T follicular helper cell (primary cell): ENCODE measurements around the gene PTPN2.
"Not testable (repeated sequence)": the region's sequence is repeated elsewhere in the genome, so short reads cannot be mapped to it uniquely, and the experiment has no call there.

Source experiments
- DNase-seq: peaks from one replicate; pipeline ENCODE4 v3.0.0-alpha.2; 2020; ENCODE audit warnings: low read depth
- total RNA-seq, 2 experiments: gene quantifications; one replicate each; lab custom pipeline; 2026; lab: John Stamatoyannopoulos, UW

The PTPN2 gene
- 79.2 to 108 reads per million in 2 experiments for total RNA-seq

DNA sequence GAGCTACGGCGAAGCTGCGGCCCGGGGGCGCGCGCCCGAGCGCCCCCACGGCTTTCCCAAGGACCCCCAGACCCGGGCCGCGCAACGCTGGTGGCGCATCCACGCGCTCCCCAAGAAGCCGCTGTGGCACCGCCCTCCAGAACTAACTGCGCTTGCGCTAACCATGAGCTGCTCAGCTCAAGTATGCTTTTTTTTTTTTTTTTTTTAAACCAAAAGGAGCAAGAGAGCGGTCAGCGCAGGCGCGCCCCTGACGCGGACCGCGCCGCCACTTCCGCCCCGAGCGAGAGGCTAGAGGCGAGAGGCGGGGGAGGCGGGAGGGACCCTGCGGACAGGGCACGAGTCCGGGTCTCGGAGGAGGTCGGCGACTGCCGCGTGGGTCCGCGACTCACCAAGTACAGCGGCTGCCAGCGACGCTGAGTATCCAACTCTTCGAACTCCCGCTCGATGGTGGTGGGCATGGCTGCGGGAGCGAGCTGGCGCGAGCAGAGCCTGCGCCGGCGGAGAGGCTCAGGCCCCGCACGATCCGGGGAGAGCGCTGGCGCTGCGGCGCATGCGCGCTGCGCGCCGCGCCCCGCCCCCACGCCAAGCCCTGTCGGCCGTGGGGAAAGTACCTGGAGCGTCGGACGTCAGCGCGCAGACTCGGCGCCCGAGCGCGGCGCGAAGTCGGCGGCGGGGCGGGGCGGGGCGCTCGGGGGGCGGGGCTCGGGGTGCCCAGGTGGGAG lies at the start of gene PTPN2:
TSS of gene PTPN2 (minus strand) at position 554 of the 722 bp plus-strand sequence. CDS start at position 458, 96 bp downstream.
- peak; percentile 86 for DNase-seq

DNA sequence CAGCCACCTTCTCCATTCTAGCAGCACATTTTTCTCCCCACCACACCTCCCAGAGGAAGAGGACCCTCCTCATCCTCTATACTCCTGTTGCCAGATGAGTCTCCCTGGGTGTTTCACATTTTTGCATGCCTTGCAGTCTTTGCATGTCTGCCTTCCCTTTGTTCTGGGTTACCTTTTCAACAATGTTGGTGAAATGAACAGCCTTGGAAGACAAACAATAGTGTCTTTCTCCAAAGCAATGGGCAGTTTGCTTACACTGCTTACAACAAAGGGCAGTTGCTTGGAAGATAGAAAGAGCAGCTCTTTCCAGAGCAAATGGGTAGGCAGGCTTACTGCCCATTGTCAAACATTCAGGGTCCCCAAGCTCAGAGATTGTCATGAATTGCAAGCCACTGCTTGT lies 49.3 kb upstream of the PTPN2 start:
- no peak for DNase-seq

DNA sequence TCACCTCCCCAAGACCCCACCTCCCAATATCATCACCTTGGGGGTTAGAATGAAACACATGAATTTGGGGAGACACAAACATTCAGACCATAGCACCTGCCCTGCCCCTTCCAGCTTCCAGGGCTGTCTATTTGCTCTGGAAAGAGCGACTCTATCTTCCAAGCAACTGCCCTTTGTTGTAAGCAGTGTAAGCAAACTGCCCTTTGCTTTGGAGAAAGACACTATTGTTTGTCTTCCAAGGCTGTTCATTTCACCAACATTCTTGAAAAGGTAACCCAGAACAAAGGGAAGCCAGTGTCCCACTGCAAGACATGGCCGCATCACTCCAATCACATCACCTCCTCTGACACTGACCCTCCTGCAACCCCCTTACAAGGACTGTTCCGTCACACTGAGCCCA lies 46.9 kb upstream of the PTPN2 start:
- DNase-seq = no peak

DNA sequence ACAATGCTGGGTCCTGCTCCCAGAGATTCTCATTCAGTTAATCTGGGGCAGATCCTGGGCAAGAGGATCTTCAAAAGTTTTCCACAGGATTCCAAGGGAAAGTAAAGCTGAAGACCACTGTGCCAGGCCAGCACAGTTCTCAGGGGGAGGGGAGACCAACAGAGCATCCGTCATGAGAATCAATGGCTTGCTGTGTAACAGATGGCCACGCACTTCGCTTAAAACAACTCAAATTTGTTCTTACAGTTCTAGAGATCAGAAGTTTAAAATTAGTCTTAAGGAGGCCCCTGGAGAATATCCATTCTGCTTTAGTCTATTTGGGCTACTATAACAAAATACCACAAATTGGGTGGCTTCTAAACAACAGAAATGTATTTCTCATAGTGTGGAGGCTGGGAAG lies 46.3 kb upstream of the PTPN2 start:
- DNase-seq = no peak

DNA sequence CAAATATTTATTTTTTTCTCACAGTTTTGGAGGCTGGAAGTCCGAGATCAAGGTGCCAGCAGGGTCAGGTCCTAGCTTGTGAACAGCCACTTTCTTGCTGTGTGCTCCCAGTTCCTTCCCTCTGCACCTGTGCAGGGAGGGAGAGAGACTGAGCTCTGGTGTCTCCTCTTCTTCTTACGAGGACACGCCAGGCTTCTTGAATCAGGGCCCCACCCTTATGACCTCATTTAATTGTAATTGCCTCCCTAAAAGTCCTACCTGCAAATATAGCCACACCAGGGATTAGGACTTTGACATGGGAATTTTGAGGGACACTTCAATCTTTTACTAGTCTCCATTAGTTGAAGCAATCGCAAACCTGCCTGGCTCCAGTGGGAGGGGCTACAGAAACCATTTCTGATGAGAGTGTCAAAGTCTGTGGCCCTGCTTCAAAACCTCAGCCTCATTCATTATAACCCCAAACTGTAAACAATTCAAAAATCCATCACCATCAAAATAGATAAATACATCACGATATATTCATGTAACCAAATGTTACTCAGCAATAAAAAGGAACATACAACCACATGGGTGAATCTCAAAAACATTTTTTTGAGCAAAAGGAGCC lies 45.5 kb upstream of the PTPN2 start:
- DNase-seq = no peak

DNA sequence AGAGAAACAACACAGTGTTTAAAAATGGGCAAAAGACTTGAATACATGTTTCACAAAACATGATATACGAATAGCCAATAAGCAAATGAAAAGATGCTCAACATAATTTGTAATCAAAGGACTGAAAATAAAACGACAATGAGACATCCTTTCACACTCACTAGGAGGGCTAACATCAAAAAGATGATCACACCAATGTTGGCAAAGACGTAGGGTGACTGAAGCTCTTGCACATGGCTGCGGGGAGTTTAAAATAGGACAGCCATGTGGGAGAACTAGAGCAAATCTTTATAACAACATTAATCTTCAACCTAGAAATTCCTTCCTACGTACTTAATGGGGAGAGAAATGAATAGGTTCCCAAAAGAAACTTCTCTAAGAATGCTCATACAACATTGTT lies 44.6 kb upstream of the PTPN2 start:
- no peak for DNase-seq

DNA sequence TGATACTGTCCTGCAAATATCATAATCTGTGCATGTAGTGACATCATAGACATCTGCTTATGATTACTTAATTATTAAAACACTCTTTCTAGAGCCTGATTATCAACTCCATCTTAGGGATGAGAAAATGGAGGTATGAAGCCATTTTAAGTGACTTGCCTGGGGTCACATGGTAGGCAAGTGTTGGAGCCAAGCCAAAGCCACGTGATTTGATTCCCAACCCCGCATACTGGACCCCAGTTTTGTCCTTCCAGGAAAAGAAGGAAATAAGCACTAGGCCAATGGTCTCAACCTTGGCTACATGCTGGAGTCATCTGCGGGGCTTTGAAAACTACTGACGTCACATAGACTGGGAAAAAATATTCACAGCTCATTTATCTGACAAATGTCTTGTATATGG lies 44.2 kb upstream of the PTPN2 start:
- DNase-seq = no peak

DNA sequence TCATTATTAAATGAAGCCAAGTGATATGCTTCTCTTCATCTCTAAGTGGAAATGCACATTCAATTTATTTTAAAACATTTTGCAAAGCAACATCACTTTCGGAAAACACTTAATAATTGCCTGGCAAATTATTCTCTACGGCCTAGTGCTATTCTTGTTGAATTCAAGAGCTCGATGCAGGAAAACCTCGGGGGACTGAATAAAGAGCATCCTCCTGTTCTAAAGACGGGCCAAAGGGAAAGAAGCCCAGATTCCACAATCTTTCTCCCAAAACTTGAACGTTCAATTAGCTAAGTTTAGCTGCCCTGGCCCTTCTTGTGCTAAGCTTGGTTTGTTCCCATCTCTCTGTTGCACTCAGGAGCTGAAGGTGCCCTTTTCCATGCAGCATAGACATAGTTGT lies 40.6 kb upstream of the PTPN2 start:
- DNase-seq = no peak

DNA sequence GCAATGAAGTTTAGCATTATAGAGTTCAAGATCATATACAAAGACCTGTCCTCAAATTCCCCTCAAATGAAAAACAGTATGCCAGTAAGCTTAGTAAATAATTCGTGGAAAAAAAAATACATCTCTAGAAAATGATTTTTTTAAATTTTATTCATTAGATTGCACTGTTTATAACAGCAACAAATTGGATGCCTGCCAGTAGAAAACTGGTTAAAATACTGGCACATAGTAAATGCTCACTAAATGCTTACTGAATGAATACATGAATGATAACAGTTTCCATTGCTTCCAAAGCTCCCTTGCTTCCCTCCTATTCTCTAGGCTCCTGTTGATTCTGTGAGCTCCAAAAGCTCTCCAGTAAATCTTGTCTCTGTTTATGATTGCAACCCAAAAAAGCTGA lies 38.2 kb upstream of the PTPN2 start:
- DNase-seq = no peak

DNA sequence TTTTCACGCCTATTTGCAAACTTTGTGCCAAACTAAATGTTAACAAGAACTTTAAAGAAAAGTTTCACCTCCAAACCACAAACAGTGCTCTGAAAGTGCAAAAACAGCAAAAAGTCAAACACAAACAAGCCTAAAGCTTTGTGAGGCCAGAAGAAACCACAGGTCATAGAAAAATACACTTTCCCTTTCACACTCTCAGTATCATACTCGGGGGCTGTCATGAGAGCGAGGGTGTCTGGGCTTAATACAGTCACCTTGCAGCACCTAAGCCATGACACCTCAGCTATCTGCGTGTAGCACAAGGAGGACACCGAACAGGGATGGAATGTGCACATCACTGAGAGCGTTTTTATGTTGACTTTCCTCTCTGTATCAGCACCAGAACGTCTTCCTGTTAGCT lies 37.1 kb upstream of the PTPN2 start:
- DNase-seq = no peak

DNA sequence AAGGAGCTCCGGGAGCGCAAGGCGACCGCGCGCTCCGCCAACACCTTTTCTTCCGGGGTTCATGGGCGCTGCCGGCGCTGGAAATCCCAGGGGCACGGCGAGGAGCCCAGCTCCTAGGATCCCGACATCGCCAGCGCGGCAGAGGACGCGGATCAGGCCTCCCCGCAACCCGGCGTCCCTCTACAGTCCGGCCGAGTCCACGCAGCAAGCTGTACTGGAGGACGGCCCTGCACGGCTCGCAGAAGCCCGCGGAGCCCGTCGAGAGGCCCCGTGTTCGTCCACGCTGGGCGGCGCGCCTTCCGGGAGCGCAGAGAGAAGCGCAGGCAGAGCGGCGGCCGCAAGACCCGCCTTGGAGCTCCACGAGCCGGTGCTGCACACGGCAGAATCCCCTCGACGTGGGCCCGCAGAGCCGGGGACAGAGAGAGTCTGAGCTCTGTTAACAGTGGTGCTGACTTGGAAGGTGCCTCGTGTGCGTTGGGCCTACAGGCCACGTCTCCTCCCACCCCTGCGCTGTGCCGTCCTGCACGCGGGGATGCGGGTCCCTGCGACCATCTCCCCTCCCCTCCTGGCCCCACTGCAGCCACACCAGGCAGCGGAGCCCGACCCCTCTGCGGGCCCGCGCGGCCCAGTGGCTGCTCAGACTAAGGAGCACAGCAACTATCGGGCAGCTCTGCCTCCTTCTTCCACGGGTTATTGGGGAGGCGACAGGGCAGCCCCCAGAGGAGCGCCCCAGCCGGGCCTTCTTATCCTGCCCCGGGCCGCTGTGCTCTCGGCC lies 28.1 kb upstream of the PTPN2 start:
- no peak for DNase-seq

DNA sequence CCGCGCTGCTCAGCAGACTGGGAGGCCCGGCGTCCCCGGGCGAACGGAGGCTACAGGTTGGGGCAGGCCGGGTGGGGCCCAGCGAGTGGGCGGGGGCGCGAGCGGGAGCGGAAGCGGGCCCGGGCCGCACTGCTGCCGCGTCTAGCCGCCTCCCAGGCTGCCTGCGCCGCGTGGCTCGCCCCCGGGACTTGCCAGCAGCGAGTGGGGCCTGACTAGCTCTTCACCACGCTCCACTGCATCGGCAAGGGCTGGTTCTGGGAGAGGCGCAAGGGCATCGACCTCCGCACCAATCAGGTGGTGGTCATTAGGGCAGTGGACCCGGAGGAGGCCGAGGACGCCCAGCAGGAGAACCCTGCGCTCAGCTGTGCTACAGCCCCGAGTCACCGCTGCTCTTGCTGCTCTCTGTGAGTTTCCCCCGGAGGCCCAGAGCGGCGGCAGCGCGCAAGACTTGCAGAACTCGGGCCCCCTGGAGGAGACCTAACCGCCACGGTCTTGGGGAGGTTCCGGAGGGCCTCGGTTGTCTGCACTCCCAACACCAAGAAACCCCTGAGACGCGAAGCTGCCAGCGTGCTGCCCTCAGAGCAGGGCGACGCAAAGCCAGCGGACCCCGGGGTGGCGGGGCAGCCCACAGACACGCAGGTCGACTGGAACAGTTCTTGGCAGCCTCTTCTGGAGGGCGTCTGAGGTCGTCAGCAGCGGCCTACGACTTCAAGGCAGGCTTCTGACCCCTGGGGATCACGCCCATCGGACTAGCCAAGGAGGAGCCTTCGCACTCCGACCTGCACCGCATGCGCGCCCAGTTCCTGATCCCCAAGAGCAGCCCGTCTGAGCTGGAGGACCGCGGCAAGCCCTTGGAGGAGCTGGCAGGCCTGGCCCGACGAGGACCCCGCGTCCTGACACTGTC lies 27.2 kb upstream of the PTPN2 start:
- DNase-seq = peak; percentile 22

DNA sequence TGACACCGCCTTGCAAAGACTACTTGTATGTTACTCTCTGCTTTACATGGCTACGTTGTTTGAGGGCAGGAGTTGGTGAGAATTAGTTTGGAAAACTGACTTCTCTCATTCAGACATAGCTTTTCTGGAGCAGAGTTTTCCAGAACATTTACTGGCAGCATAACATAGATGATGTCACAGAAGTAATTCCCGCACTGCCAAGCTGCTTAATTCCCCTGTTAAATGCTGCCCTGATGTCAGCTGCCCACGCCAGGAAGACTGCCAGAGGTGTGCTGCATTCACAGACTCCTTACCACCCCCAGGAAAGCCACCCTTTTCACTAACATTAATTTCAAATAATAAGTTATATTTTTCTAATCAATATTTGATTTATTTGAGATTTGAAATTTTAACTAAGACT lies 24.7 kb upstream of the PTPN2 start:
- no peak for DNase-seq

DNA sequence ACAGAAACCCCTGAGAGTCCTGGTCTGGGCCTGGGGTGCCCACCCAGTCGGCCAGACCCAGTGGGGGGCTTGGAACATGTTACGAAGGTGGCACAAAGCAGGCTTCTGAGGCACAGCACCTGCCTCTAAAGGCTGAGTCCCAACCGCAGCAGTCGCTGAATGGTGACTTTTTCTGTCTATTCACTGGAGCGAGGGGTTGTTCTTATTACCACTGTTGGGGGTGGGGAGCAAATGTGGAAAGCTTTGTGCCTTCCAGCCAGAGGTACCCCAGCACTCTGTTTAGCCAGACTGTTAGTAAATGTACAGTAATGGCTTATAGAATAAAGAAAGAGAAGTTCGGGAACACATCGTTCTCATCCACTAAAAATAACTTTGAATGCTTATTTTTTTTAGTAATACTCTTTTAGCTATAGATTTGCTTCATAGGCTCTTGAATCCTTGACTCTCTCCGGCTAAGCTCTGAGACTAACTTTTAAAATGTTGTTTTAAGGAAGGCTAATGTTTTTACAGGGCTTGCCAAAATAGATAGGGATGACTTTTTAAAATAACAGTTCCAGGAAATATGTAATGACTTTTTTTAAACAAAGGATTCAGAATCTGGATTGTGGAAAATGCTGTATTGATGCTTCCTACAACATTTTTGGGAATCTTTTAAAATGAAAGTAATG lies 23.4 kb upstream of the PTPN2 start:
- DNase-seq = no peak

DNA sequence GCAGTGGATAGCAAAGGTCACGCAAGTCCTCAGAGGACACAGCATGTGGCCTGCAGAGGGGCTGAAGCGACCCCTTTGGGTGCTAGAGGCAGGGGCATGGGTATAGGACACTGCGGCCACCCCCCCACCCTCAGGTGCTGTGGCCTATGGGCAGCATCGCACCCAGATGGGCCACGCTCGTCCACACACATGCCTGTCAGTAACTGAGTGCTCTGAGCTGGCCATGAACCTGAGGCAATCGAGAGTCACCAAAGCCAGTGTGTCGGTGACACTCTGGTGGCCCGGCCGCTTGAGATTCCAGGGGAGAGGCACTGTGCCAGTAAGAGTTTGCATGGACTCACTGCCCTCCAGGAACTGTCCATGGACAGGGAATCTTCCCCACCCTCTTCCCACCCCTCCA lies 22.7 kb upstream of the PTPN2 start:
- no peak for DNase-seq

DNA sequence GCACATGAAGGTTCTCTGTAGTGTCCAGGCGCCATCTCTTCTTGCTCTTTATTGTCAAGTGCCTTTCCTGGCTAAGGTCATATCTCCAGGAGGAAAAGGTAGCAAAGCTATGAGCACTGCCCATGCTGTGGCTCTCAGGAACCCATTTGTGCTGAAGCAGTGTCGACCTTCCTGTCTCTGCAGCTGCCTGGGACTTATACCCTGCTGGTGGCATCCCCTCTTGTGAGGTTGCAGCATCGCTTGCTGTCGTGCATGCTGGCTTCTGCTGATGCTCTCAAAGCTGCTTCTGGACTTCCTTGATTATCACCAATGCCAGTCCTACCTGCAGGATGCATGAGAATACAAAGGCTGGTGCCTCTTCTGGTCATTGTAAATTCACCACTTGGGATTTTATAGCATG lies 22.1 kb upstream of the PTPN2 start:
- DNase-seq = no peak

DNA sequence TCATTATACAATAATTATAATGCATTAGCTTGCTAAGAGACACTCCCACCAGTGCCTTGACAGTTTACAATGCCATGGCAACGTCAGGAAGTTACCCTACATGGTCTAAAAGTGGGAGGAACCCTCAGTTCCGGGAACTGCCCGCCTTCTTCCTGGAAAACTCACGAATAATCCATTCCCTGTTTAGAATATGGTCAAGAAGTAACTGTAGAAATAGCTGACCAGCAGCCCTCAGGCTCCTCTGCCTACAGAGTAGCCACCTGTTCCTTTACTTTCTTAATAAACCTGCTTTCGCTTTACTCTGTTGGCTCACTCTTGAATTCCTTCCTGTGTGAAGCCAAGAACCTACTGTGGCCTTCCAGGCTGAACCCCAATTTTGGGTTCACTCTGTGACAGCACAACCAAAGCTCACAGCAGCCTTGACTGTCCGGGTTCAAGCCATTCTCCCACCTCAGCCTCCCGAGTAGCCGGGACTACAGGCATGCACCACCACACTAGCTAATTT lies 20.0 kb upstream of the PTPN2 start:
- no peak for DNase-seq

DNA sequence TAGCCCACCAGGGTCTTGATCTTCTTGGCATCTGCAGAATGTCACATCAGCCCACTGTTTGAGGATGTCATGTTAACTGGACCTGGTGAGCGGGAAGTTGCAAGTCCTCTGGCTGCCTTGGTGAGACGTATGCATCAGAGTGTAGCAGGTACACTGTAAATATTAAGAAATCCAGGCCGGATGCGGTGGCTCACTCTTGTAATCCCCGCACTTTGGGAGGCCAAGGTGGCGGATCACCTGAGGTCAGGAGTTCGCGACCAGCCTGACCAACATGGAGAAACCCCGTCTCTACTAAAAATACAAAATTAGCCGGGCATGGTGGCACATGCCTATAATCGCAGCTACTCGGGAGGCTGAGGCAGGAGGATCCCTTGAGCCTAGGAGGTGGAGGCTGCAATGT lies 17.2 kb upstream of the PTPN2 start:
- not testable (repeated sequence) for DNase-seq

DNA sequence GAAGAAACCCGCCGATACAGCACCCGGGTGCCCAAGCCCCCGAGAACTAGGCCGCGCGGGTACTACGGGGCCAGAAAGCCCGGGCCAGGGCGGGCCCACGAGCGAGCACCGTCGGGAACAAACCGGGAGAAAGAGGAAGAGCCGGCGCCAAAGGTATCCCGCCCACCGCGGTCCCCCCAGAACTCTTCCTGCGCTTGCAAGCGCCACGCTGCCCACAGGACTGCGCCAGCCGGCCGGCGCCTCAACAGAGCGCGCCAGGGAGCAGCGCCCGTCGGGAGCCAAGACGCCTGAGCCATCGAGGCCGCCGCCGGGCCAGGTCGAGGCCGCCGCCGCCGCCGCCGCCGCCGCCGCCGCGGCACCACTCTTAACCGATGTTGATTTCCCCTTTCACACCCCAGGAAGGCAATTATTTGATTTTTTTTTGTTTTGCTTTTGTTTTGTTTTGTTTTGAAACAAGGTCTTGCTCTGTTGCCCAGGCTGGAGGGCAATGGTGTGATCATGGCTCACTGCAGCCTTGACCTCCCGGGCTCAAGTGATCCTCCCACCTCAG lies 12.8 kb upstream of the PTPN2 start:
- not testable (repeated sequence) for DNase-seq

DNA sequence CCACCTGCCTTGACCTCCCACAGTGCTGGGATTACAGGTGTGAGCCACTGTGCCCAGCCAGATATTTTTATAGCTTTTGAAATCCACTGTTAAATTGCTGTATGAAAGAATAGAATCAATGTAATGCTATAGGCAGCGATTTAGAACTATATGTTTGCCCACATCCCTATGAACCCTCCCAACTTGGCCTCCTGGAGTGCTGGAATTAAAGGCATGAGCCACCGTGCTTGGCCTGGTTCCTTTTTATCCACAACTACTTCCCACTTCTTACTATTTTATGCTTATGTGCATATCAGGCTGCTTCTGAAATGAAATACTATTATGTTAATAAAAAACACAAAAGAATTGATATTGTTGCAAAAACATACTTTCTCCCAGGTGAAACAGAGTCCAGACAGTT lies 11.6 kb upstream of the PTPN2 start:
- no peak for DNase-seq

DNA sequence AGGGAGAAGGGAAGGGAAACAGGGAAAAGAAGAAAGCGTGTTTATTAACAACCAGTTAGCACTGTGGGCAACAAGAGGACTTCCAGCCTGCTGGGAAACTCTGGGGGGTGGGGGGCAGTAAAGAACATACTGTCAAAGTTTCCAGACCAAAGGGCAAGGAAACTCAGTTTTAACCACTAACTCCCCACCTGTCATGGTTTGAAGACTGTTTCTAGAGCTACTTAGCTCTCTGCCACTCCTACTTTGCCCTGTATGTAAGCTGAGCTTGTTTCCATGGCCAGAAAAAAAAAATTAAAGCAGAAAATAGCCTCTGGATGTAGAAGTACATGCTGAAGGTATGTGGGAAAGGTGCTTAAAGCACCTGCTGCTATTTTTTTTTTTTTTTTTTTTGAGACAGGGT lies 11.0 kb upstream of the PTPN2 start:
- DNase-seq = no peak
